Thyroid gland (tissue), 4 donors: Measurements from ENCODE around the gene HHAT. TPM values are rescaled to one million over a fixed set of nuclear protein-coding genes. Genes with fewer than 3 reads are reported as not detected.

ENCODE experiments used
- DNase-seq, 2 donors: peaks; one replicate each; pipeline ENCODE4 v3.0.0-alpha.2; 2019
- H3K27ac ChIP-seq, 3 donors: fragments of 200-600 bp; sonication (generic); 1 replicate in 2 of 3; 2 replicates in 1 of 3; pipeline ENCODE4 v1.5.1; 2016 to 2019; ENCODE audit warnings: mild to moderate bottlenecking in 1 of 3, moderate library complexity in 1 of 3
- H3K27me3 ChIP-seq: fragments of 200-600 bp; sonication (generic); one replicate; pipeline ENCODE4 v1.5.1; 2019
- H3K36me3 ChIP-seq, 2 donors: fragments of 200-600 bp; sonication (generic); one replicate each; pipeline ENCODE4 v1.5.1; 2016 to 2019
- H3K4me1 ChIP-seq, 2 donors: fragments of 200-600 bp; sonication (generic); one replicate each; pipeline ENCODE4 v1.5.1; 2017 to 2019
- H3K4me3 ChIP-seq, 3 donors: fragments of 200-600 bp; sonication (generic); replicated peaks in 1 of 3; 1 replicate in 2 of 3; 2 replicates in 1 of 3; pipeline ENCODE4 v1.5.1; 2016; ENCODE audit warnings: mild to moderate bottlenecking in 1 of 3
- H3K9me3 ChIP-seq: fragments of 200-600 bp; sonication (generic); one replicate; pipeline ENCODE4 v1.5.1; 2017
- POLR2A ChIP-seq, 2 donors: fragments of 450-650 bp; IDR thresholded peaks; one replicate each; pipeline ENCODE4 v1.6.1; 2017; ENCODE audit warnings: antibody characterized with exemption in 2 of 2, mild to moderate bottlenecking in 2 of 2, moderate library complexity in 1 of 2
- WGBS, 2 donors: methylation state at CpG; one replicate each; pipeline ENCODE4 v1.1.5; 2017; 5-methylcytosine and 5-hydroxymethylcytosine counted together
- intact Hi-C: fragments of 100-400 bp; cut with DNase I; formaldehyde crosslinking; loops from one replicate; pipeline ENCODE4 v1.15.1; 2023
- total RNA-seq, 4 donors: library from RNA; depleted of rRNA; stranded (reverse); fragments of >200 nt; gene quantifications; one replicate each; pipeline ENCODE4 v1.2.3, GENCODE V29; 2016
- TF ChIP-seq, protein P1 (sequence below), 6 experiments: fragments of 200-600 bp in 3 of 6; fragments of 450-650 bp in 3 of 6; sonication (generic) in 3 of 6; IDR thresholded peaks; one replicate each; pipeline ENCODE4 v1.5.1; 2016 to 2019; ENCODE audit warnings: antibody characterized with exemption in 6 of 6, mild to moderate bottlenecking in 2 of 6, inconsistent platforms in 1 of 6, moderate library complexity in 1 of 6

HHAT gene
- total RNA-seq, 4 donors from 2014 or later = 7.9 to 15.9 (median 10.5) TPM

DNA sequence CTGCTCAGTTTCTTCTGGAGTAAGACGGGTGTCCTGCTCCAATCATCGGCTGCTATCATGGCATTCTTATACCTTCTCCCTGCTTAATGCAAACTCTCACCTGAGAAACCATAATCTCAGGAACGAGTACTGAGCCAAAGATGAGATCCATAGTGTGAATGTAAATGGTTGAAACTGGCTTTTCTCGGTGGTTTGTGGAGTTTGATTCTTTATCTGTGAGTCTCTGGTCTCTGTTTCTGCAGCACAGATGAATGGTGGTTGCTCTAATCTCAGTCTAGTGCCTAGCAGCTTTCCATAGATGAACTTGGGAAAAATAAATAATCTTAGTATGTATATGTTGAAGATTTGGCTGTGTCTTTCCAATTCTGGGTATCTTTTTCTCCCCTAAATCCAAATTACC, 274.4 kb downstream of the HHAT start:
- no peak overlapping the region for H3K4me3 ChIP-seq
- H3K36me3 ChIP-seq = no peaks in the 10 kb centered on the region
- TF ChIP-seq POLR2A (IDR thresholded peaks at IDR 0.05) = no peak
- TF ChIP-seq, protein P1, sequence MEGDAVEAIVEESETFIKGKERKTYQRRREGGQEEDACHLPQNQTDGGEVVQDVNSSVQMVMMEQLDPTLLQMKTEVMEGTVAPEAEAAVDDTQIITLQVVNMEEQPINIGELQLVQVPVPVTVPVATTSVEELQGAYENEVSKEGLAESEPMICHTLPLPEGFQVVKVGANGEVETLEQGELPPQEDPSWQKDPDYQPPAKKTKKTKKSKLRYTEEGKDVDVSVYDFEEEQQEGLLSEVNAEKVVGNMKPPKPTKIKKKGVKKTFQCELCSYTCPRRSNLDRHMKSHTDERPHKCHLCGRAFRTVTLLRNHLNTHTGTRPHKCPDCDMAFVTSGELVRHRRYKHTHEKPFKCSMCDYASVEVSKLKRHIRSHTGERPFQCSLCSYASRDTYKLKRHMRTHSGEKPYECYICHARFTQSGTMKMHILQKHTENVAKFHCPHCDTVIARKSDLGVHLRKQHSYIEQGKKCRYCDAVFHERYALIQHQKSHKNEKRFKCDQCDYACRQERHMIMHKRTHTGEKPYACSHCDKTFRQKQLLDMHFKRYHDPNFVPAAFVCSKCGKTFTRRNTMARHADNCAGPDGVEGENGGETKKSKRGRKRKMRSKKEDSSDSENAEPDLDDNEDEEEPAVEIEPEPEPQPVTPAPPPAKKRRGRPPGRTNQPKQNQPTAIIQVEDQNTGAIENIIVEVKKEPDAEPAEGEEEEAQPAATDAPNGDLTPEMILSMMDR (IDR thresholded peaks at IDR 0.05) = no peak
- H3K4me1 ChIP-seq = peaks cover 0 to 7% of the 10 kb centered on the region in 2 donors
- no peak for DNase-seq
- H3K27ac ChIP-seq = no peak overlapping the region
- intact Hi-C loops = no loop called here
- WGBS, 2 donors = 87 to 90% methylated on average over 4 of the region's 4 CpGs
- H3K27me3 ChIP-seq = no peaks in the 10 kb centered on the region
- H3K9me3 ChIP-seq = no peaks in the 10 kb centered on the region

DNA sequence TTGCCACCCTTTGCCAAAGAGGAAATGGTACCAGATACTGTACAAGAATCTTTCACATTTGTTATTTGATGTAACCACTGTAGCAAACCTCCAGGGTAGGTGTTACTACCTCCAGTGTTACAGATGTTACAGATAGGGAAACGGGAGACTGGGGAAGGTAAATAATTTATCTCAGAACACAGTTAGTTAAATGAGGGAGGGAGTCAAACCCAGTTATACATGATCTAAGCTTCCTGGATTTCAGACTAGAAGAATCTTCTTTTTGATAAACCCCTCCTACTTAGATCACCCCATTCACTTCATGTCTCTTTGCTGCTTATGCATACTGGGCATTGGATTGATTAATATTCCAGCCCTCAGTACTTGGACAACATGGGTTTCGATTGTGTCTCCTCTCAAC, 276.4 kb downstream of the HHAT start:
- H3K4me3 ChIP-seq = no peak overlapping the region
- no peaks in the 10 kb centered on the region for H3K9me3 ChIP-seq
- H3K27me3 ChIP-seq = no peaks in the 10 kb centered on the region
- no peak overlapping the region for H3K27ac ChIP-seq
- TF ChIP-seq POLR2A (IDR thresholded peaks at IDR 0.05) = no peak
- TF ChIP-seq, protein P1 (IDR thresholded peaks at IDR 0.05) = no peak
- intact Hi-C loops = no loop called here
- H3K36me3 ChIP-seq = no peaks in the 10 kb centered on the region
- DNase-seq = no peak
- WGBS, 2 donors = 45 to 47% methylated on average over 2 of the region's 2 CpGs
- no peaks in the 10 kb centered on the region for H3K4me1 ChIP-seq

DNA sequence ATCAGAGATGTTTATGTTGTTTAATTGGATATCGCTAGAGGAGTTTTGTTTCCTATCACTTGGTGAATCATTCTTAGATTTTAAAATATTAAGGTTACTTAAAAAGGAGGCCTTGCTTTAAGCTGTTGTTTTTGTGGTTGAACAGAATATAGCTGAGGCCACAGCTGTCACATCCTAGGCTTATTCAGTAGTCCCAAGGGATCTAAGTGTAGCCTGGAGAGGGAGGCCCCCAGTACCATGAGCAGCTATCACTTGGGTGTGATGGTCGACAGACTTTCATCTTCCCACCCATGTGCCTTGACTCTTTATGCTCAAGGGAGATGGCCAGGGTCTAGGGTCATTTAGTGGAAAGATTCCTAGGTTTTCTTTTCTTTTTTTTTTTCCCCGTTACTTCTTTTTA, 278.7 kb downstream of the HHAT start:
- 83 to 88% methylated on average over 3 of the region's 3 CpGs for WGBS, 2 donors
- Histone ChIP-seq H3K9me3 (no peaks in the 10 kb centered on the region), H3K27me3 (no peaks in the 10 kb centered on the region), H3K4me3 (no peak overlapping the region), H3K4me1 (no peaks in the 10 kb centered on the region), H3K36me3 (no peaks in the 10 kb centered on the region), H3K27ac (no peak overlapping the region)
- intact Hi-C loops = no loop called here
- no peak for DNase-seq
- TF ChIP-seq, protein P1 (IDR thresholded peaks at IDR 0.05) = no peak
- no peak for TF ChIP-seq POLR2A (IDR thresholded peaks at IDR 0.05)

DNA sequence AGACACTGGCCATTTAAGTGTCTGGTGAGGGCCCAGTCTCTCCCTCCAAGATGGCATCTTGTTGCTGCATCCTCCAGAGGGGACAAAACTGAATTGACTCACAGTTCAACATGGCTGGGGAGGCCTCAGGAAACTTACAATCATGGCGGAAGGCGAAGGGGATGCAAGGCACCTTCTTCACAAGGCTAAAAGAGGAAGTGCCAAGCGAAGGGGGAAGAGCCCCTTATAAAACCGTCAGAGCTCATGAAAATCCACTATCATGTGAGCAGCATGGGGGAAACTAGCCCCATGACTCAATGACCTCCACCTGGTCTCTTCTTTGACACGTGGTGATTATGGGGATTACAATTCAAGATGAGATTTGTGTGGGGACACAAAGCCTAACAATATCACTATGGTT, 280.1 kb downstream of the HHAT start:
- Histone ChIP-seq H3K9me3 (no peaks in the 10 kb centered on the region), H3K27me3 (no peaks in the 10 kb centered on the region), H3K36me3 (no peaks in the 10 kb centered on the region), H3K4me3 (no peak overlapping the region), H3K4me1 (no peaks in the 10 kb centered on the region), H3K27ac (no peak overlapping the region)
- intact Hi-C loops = no loop called here
- 73 to 76% methylated on average over 5 of the region's 5 CpGs for WGBS, 2 donors
- no peak for TF ChIP-seq POLR2A (IDR thresholded peaks at IDR 0.05)
- TF ChIP-seq, protein P1 (IDR thresholded peaks at IDR 0.05) = no peak
- no peak for DNase-seq

DNA sequence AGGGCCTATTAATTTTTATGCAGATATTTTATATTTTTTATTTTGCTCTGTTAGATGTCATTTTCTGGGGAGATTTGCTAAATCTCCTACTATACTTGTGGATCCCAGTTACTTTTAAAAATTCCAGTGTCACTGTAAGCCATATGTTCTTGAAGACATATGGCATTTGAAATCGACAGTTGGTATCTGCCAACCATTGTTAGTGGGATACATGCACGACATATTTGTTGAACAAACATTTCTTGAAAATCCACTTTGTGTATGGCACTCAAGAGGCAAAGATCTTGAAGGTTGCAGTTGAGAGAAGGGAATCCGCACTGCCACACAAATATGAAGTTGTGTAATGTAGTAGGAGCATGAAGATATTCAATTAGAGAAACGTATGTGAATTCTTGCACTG, 287.7 kb downstream of the HHAT start:
- H3K4me1 ChIP-seq = no peaks in the 10 kb centered on the region
- no peak for DNase-seq
- H3K4me3 ChIP-seq = no peak overlapping the region
- H3K9me3 ChIP-seq = no peaks in the 10 kb centered on the region
- TF ChIP-seq, protein P1 (IDR thresholded peaks at IDR 0.05) = no peak
- TF ChIP-seq POLR2A (IDR thresholded peaks at IDR 0.05) = no peak
- WGBS, 2 donors = 80 to 83% methylated on average over 4 of the region's 4 CpGs
- intact Hi-C loops = no loop called here
- no peak overlapping the region for H3K27ac ChIP-seq
- H3K27me3 ChIP-seq = no peaks in the 10 kb centered on the region
- H3K36me3 ChIP-seq = no peaks in the 10 kb centered on the region
